SK-N-MC (cell line): ENCODE results near the gene LEPROT.

Experiments used
- EZH2 ChIP-seq: fragments of 200-600 bp; sonication (generic); IDR thresholded peaks from one replicate; pipeline ENCODE4 v1.6.1; 2017; ENCODE audit warnings: antibody characterized with exemption
- FOXP2 ChIP-seq: optimal IDR thresholded peaks from 2 replicates; pipeline ENCODE3; 2011; ENCODE audit warnings: mild to moderate bottlenecking, moderate library complexity; ENCODE audit not compliant: insufficient read depth; ENCODE audit errors: extremely low read length, control extremely low read depth
- POLR2AphosphoS5 ChIP-seq: IDR thresholded peaks from 2 replicates; pipeline ENCODE4 v1.6.1; 2012; ENCODE audit warnings: mild to moderate bottlenecking, low read depth, low read length, borderline replicate concordance

DNA sequence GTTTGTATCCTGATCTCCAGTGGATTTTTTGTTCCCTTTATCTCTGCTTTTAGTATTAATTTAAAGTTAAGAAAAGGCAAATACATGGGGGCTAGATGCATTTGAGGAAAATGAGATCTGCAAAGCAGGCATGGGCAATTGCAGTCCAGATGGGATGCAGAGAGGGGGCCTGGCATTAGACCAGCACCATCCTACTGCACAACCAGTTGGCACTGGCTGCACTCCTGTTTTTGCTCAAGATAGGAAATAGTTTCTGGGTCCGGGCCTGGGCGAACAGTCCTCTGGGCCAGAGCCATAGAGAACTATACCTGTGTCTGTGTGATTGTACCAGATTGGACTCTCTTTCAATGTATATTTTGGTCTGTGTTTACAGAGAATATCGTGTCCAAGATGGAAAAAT is 34.0 kb upstream of the LEPROT start:
- TF ChIP-seq POLR2AphosphoS5 (no peak), EZH2 (no peak), FOXP2 (no peak)
